HG02981 (cell line): ENCODE results near the gene DKC1.

Experiments used
- ATAC-seq: cut with Tn5 transposase; IDR thresholded peaks from one replicate; pipeline ENCODE4 v1.9.1; 2021; ENCODE audit warnings: mild to moderate bottlenecking, moderate library complexity; ENCODE audit not compliant: unreplicated experiment

DKC1 gene

DNA sequence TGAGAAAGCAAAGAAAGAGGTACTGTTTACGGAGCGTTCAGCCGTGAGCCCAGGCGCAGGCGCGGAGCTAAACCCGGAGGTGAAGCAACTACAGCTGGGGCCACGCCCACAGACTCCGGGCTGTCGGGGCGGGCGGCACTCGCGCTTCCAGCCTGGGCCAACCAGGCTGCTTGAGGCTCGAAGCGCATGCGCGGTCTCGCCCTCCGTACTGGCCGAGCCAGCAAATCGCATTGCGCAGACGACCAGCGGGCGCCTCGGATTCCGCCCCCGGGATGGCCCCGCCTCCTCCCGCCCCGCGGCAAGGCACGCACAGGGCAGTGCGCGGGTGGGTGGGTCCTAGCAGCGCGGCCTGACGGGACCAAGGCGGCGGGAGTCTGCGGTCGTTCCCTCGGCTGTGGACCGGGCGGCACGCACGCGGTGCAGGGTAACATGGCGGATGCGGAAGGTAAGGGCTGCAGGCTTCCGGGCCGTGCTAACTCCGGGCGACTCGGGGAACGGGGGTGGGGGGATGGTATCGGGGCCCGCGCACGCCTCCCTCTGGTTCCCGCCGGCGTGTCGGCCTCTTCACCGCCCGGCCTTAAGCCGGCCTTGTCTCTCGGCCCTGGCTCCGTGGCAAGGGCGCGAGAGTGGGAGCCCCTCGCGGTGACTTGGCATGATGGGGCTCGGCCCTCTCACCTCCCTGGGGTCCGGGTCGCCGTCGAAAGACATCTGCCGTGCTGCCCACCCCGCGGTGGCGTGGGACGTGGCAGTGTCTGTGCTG lies at the start of gene DKC1:
Gene DKC1 (plus strand): TSS at position 328 of the 760 bp plus-strand sequence. CDS start 102 bp downstream, at position 430.
- peak; percentile 87 for ATAC-seq

DNA sequence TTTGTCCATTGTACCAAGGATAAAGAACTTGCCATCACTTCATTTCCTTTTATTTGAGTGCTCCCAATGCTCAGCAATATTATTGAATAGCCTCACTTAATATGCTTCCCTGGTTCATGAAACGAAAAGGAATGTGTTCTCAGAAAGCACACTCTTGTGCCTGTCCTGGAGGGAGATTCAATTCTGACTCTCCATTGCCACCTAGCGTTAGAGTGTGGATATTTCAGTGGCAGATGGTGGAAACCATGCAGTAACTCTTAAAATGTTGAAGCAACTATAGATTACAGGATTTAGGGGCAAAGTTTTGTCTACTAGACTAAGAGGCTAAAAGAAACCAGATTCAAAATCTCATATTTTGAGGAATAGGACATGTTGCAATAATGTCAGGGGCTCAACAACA lies 47.7 kb upstream of the DKC1 start:
- no peak for ATAC-seq

DNA sequence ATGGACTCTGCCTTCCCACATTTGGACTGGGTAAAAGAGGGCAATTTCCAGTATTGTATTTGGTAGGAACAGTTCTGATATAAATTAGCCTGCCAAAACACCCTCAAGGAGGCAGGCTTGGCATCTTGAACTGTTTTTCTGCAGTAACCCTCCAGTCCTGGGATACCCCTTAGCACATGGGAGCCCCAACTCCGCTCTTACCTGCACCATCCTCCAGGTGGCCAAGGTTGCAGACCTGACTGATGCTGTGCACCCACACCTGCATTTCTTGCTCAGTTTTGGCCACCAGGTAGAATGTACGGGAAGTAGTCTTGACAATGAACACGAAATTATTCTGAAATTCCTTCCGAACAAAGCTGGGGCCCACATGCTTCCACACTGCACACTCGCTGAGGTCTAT lies 46.8 kb upstream of the DKC1 start:
- no peak for ATAC-seq

DNA sequence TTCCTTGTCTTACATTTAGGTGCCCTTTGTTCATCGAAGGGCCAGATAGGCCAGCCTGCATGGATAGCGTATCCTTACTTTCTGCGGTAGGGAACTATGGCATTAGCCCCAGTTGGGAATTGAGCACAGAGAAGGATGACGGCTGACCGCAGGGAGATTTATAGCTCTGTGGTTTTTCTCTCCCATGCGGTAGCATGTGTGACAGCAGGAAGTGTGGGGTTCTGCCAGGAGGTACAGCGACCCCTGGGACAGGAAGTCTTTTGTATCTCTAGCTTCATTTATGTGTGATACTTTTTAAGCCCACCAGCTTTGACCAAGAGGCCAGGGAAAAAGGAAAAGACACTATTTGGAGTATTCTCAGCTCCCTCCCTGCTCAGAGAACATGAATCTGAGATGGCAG lies 44.8 kb upstream of the DKC1 start:
- no peak for ATAC-seq

DNA sequence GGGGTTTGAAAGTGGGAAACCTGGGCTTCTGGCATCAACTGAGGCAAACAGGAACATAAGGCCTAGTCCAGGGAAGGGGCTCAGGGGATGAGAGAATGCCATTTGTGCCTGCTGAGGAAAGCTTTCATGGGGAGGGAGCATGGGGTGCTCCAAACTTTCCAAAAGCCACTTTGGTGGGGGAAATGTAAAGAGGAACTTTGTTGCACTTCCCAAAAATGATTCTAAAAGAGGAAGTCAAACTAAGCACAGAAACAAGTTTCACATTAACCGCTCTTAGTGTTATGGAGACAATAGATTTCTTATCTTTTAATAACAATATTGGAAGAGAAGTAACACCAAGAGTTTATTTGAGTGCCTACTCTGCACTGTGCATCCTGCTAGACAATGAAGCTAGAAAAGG lies 44.0 kb upstream of the DKC1 start:
- ATAC-seq, result no peak

DNA sequence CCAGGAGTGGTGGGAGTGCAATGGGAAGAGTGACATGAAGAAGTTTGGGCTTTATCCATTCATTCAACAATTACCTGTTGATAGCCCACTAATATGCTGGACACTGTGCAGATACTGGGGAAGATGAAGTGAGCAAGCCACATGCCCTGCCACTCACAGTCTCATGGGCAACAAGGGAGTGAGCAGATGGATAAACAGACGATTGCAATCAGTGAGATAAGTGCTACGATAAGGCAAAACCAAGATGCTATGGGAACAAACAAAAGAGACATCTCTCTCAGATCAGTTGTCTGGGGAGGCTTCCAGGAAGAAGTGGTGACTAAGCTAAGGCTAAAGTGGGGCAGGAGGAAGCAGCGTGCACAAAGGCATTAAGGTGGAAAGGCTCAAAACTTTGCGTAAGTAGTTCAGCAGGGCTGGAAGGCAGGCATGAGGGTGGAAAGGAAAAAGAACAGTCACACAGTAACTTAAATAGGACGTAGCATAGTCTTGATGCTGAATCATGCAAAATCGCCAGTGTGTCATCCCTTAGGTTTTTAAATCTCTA lies 43.5 kb upstream of the DKC1 start:
- ATAC-seq, result no peak

DNA sequence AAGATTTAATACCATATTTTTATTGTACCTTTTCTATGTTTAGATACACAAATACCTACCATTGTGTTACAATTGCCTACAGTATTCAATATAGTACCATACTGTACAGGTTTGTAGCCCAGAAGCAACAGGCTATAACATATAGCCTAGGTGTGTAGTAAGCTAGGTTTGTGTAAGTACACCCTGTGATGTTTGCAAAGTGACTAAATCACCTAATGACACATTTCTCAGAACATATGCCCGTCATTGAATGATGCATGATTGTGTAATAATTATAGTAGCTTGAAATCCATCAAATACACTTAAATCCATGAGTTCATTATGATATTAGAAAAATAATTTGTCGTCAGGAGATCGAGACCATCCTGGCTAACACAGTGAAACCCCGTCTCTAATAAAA lies 42.6 kb upstream of the DKC1 start:
- ATAC-seq, result no peak

DNA sequence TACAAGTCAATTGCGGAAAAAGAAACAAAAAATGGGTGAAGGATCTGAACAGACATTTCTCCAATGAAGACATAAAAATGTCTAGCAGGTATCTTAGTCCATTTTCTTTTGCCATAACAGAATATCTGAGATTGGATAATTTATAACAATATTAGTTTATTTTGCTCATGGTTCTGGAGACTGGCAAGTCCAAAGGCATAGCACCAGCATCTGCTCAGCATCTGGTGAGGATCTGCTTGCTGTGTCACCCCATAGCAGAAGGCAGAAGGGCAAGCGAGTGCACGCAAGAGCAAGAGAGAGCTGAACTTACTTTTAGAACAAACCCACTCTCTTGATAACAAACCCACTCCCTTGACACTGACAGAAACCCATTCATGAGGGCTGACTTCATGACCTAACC lies 41.5 kb upstream of the DKC1 start:
- ATAC-seq, result no peak

DNA sequence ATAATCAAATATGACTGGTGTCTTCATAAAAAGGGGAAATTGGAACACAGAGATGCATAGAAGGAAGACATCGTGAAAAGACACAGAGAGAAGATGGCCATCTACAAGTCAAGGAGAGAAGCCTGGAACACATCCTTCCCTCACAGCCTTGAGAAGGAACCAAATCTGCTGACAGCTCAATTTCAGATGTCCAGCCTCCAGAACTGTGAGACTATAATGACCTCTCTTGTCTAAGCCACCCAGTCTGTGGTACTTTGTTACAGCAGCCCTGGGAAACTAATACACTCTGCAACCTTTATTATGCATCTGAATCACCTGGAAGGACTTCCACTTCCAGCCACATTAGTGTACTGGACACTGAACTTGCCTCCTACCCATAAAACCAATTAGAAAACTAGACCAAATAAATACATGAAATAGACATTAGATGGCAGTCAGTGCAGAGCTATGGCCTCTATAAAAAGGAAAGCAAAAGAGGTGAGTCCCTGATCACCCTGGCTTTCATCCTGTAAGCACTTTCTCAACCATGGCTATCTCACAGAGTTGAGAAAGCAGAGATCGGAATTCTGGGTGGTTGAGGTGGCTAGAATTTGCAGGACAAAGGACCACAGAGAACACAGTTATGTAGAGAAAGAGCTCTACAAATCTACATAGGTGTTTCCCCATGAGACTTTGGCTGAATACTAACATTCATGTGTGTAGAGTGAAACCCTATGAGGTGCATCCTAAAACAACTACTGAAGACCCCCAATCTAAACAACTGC lies 37.5 kb upstream of the DKC1 start:
- peak; percentile 65 for ATAC-seq

DNA sequence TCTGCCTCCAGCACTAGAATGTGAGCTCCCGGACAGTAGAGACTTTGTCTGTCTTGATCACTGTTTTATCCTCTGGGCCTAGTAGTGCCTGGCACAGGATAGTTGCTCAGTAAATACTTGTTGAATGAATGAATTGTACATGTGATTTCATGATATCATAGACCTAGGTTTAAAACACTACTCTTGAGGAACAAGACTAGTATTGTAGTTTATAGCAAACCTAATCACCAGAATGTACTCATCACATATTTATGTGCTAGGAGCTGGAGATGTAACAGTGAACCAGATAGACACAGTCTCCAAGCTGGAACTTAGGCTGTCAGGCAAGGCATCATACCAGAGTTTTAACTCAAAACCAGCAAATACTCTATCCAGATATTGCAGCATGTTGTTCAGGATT lies 35.2 kb upstream of the DKC1 start:
- ATAC-seq, result no peak

DNA sequence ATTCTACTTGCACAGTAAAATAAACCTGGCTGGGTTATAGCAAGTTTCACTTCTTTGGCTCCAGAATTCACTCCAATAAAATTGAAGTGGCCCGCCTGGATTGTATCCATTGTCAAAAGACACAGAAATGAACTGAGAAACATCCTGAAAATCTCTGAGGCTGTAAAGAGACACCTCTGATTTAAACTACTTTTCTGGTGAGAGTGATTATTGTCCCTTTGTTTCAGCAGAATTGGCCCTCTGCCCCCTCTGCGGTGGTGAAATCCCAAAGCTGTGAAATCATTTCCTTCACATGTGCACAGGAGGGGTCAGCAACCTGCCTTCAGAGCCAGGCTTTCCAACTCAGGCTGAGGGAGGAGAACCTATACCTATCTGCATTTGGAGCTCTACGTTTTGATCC lies 34.8 kb upstream of the DKC1 start:
- ATAC-seq, result no peak

DNA sequence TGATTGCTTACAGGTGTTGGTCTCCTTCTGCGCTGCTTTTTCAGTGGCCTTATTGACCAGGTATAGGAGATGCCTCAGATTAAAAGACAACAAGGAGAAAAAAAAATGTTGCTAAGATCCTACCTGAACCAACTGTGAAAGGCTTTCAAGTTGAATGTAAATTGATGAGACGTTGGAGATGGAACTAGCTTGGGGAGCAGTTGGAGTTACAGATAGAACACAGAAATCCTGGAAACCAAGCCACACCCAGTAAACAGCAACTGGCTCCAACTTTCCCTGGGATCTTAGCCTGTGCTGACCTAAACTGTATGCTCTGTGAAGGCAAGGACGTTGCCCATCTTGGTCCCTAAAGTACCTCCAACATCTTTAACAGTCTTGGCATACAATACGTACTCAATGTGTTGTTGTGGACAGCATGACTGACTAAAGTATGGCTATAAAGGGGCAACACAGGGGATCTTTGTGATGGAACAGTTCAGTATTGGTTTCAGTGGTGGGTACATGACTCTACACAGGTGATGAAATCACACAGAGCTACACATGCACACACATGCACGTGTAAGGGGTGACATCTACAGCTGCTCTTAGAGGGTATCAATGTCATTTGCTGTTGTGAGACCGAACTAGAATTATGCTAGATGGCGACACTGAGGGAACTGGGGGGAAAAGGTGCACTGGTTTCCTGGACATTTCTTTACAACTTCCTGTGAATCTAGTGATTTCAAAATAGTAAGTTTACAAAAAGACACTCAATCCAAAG lies 34.1 kb upstream of the DKC1 start:
- no peak for ATAC-seq

DNA sequence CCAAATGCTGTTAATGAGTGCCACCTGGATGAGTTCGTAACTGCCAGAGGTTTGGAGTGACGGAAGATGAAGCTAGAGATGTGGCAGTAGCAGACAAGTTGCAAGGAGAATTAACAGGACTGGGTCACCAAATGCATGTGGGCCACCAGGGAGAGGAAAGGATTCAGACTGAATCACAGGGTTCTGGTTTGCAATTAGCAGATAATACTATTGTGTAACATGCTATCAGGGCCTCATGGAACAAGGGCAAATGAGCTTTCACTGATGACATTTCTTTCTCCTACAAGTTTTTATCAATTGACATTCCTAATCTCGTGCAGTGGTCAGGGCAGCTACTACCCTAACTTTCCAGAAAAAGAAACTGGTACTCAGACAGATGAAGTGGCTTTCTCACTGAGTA lies 33.2 kb upstream of the DKC1 start:
- no peak for ATAC-seq

DNA sequence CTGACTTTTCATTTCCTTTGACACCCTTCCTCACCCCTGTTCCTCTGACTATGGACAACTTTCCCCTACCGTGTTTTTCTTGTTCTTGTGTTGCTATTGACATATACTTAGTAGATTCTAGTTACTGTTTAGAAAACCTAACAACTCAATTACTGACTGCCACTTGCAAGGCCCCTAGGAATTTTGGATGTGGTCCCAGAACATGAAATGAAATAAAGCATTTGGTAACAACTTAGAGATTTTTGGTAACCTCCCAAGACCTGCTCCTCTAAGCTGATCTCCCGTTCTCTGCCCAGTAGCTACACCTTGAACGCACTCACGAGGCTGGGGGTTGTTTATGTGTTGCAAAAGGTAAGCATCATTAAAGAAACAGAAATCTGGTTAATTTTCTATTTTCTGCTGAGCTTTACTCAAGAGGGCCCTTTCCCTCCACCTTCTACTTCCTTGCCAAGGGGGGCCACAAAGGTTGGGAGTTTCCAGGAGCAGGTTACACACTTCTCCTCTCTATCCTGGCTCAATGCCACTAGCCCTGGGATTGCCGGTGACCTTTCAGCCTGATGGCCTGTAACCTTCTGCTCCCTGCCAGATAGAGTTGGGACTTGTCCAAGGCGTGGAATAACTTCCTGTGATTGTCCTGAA lies 32.3 kb upstream of the DKC1 start:
- ATAC-seq, result no peak

DNA sequence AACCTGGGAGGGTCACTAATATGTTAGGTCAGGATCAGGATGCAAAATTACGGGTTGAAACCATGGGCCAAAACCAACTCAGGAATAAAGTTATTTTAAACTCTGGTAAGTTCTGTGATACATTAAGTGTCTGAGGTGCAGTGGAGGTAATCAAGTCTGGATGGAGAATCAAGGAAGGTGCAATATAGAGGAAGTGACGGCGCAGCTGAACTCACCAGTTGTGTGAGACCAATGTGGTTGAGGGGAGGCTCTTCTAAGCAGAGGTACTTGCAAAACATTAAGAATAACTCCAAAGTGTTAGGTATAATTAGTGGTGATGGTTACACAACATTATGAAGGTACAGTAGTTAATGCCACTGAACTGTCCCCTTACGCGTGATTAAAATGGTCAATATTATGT lies 31.5 kb upstream of the DKC1 start:
- ATAC-seq, result no peak

DNA sequence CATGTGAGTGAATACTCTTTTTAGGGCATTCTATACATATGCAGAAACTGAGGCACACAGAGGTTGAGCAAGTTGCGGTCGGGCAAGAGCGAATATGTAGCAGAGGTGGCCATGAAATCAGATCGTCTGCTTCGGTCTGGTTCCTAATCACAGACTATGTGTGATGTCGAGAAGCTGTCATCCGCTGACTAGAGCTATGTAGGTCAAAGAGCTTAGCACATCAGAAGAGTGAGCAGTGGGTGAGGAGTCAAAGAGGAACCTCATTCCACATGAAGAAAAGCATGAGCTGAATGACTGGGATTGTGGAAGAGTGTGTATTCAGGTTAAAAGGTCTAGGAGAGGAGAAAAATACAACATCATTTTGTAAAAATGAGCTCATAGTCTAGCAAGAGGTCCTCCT lies 30.8 kb upstream of the DKC1 start:
- no peak for ATAC-seq

DNA sequence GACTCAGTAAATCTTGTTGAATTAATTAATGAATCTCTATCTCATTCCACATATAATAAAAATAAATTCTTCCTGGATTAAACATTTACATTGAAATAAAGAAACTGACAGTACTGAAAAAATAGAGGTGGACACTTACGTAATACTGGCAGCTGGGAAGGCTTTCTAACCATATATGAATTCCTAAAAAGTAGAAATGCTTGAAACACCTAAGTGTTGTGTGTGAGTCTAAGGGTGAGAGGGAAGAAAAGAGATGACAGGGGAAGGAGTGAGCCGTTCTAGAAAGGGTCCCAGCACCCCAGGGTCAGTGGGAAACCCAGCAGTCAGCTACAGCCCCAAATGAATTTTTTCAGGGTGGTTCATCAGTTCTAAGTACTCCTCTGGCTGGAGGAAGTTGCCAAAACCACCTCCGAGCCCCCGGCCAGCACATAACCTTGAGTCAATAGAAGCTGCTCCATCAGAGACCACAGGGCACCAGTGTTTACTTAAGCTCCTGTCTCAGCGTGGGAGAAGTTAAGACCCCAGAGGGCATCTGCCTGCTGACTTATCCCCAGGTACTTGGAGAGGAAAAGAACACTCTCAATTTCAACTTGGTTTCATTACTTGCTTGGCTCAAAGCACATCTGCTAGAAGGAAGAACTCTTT lies 30.1 kb upstream of the DKC1 start:
- ATAC-seq, result no peak

DNA sequence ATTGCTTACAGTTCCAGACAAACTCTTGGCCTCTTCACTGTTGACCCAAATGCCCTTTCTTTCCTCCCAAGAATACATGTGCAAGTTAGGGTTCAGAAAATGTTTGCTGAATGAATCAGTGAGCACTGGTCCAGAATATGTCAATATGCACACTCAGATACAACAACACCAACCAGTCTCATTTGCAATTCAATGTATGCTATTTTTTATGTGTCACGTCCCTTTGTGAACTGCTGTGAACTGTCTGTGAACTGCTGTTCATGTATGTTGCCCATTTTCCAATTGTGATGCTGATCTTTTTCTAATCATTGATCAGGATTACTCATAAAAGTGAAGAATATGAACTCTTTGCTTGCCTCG lies 29.6 kb upstream of the DKC1 start:
- ATAC-seq, result no peak

DNA sequence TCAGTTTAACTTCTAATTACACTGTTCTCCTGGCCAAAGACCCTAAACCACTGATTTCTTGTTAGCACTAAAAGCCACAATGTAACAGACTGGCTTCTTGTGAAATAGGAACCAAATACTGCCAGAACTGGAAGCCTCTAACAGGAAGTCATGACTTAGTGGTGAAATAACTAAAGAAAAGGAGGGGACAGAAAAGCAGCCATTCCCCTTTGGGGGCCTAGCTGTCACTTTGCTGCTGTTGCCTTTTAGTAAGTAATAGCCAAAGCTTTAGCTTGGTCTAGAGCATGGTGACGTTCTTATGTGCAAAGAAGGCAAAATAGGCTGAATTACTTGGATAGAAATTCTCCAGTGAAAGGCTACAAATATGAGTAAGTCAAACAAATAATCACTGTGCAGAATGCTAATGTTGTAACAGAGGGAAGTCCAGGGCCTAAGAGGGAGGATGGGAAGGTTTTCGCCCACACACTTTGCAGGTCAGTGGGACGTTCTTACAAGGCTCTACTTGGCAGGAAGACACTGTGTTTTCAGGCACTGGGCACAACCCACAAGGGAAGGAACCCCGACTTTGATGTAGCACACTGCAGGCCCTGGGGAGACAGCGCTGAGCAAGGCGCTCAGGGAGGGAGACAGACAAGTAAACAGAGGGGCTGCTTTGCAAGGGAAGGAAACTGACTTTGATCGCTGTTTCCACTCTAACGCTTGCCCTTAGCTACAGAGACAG lies 28.4 kb upstream of the DKC1 start:
- no peak for ATAC-seq
